HAP-1 (cell line): ENCODE results near the gene FKBP11.

Source experiments
- DNase-seq, 2 experiments: peaks; one replicate each; pipeline ENCODE4 v3.0.0-alpha.2; 2016 to 2020; ENCODE audit warnings: low spot score in 2 of 2
- H3K27me3 ChIP-seq: fragments of 250-450 bp; sonication (Bioruptor Pico); 2 replicates; pipeline ENCODE4 v1.5.1; 2020; ENCODE audit warnings: low read depth, mild to moderate bottlenecking, moderate library complexity
- H3K36me3 ChIP-seq: fragments of 250-450 bp; sonication (Bioruptor Pico); replicated peaks from 2 replicates; pipeline ENCODE4 v1.5.1; 2020; ENCODE audit warnings: mild to moderate bottlenecking
- H3K4me1 ChIP-seq: fragments of 250-450 bp; sonication (Bioruptor Pico); 2 replicates; pipeline ENCODE4 v1.5.1; 2020; ENCODE audit warnings: mild to moderate bottlenecking
- H3K4me3 ChIP-seq: fragments of 250-450 bp; sonication (Bioruptor Pico); 2 replicates; pipeline ENCODE4 v1.5.1; 2020; ENCODE audit warnings: mild to moderate bottlenecking, moderate library complexity
- H3K9me3 ChIP-seq: fragments of 250-450 bp; sonication (Bioruptor Pico); 2 replicates; pipeline ENCODE4 v1.5.1; 2020; ENCODE audit warnings: mild to moderate bottlenecking, moderate library complexity
- in situ Hi-C: fragments of 300-500 bp; cut with MboI; formaldehyde crosslinking; loops from 3 replicates; pipeline ENCODE4 v1.14.3; 2020; ENCODE audit warnings: low sequenced_read_pairs, inconsistent platforms, mixed read lengths

The FKBP11 gene

DNA sequence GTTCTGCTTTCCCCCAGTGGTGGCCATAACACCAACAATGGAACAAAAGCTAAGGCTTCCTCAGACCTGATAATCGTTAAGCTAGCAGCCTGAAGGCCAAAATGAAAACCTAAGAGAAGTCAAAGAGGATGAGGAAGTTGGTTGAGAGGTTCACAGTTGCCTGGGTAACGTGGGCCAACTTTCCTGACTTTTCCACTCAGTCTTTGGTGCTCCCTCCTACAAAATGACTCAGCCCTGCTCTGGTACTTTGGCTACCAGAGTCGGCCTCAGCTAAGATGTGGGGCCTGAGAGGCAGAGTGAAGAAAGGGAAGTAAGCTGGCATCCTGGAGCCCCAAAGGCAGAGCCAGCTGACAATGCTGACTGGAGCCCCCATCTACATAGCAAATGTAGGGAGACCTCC, 14.9 kb upstream of the FKBP11 start:
- DNase-seq = no peak
- no peak overlapping the region for H3K4me3 ChIP-seq
- no peaks in the 10 kb centered on the region for H3K27me3 ChIP-seq
- in situ Hi-C loops = no loop called here
- peaks cover 44% of the 10 kb centered on the region for H3K36me3 ChIP-seq
- no peaks in the 10 kb centered on the region for H3K9me3 ChIP-seq
- no peaks in the 10 kb centered on the region for H3K4me1 ChIP-seq

DNA sequence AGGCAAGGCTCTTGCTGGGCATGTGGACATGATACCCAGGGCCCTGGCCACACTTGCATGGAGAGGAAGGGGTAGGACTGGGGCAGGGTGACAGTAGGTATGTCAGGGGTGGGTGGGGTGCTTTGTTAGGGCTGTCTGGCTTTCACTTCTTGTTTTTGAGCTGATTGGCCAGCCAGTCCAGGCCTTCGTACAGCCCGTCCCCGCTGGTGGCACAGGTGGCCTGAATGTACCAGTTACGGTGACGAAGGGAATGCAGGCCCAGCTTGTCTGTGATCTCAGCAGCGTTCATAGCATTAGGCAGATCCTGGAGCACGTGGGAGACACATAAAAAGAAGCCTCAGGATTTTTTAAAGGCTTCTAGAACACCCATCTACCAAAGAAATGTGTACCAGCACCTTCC, 13.5 kb upstream of the FKBP11 start:
- no peak for DNase-seq
- no peaks in the 10 kb centered on the region for H3K27me3 ChIP-seq
- H3K36me3 ChIP-seq = peaks cover 52% of the 10 kb centered on the region

DNA sequence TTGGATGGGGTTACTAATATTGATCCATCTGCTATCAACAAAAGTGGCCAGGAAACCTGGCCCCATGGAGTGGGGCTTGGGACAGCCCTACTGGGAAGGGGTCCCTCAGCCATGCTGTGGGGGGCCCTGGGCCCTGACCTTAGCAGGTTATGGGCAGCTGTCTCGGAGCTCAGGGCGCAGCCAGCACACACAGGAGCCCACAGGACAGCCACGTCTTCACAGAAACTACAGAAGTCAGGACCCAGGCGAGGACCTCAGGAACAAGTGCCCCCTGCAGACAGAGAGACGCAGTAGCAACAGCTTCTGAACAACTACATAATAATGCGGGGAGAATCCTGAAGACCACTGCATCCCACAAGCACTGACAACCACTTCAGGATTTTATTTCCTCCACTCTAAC, 11.9 kb upstream of the FKBP11 start:
- peak in 1 of 2 experiments; percentile 20 for DNase-seq
- H3K36me3 ChIP-seq = peaks cover 65% of the 10 kb centered on the region
- in situ Hi-C loops = no loop called here
- H3K4me3 ChIP-seq = no peak overlapping the region
- no peaks in the 10 kb centered on the region for H3K4me1 ChIP-seq
- H3K9me3 ChIP-seq = no peaks in the 10 kb centered on the region
- no peaks in the 10 kb centered on the region for H3K27me3 ChIP-seq

More for the DNA sequence above, 13.5 kb upstream of the FKBP11 start:
- Histone ChIP-seq H3K9me3 (no peaks in the 10 kb centered on the region), H3K4me3 (no peak overlapping the region), H3K4me1 (no peaks in the 10 kb centered on the region)
- in situ Hi-C loops = no loop called here

- Histone ChIP-seq H3K9me3 (no peaks in the 10 kb centered on the region), H3K27me3 (no peaks in the 10 kb centered on the region), H3K4me3 (no peak overlapping the region), H3K36me3 (peaks cover 63% of the 10 kb centered on the region), H3K4me1 (no peaks in the 10 kb centered on the region)
- in situ Hi-C loops = no loop called here
- peak; percentile 59 to 89 for DNase-seq
These were observed 11.2 kb upstream of the FKBP11 start for GRCh38 chr12:48936379-48936979.

GRCh38 chr12:48934312-48934706, 9.0 kb upstream of the FKBP11 start:
- H3K4me3 ChIP-seq = no peak overlapping the region
- H3K36me3 ChIP-seq = peaks cover 56% of the 10 kb centered on the region
- in situ Hi-C loops = no loop called here
- no peaks in the 10 kb centered on the region for H3K4me1 ChIP-seq
- no peaks in the 10 kb centered on the region for H3K27me3 ChIP-seq
- no peaks in the 10 kb centered on the region for H3K9me3 ChIP-seq
- DNase-seq = no peak

DNA sequence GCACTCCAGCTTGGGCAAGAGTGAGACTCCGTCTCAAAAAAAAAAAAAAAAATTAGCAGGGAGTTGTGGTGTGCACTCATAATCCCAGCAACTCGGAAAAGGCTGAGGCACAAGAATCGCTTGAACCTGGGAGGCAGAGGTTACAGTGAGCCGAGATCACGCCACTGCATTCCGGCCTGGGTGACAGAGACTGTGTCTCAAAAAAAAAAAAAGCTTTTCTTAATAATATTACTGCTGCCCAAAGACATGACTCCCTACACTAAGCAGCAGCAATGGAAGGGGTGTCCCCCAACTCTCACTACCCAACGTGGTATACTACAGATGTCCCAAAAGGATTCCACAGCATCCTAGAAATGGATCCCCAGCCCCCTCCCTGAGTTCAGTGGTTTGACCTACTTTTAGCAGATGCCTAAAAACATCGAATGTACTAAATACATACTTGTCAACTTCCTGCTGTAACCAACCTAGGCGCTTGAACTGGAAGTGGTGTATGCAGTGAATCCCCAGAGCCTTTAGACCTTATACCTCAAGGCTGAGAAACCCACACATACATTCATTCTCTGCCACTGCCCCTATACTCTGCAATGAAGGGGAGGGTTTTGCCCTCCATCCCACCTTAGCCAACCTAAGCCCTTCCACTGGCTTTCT, 8.5 kb upstream of the FKBP11 start:
- in situ Hi-C loops = no loop called here
- Histone ChIP-seq H3K4me3 (no peak overlapping the region), H3K36me3 (peaks cover 54% of the 10 kb centered on the region)

GRCh38 chr12:48932878-48933277, 7.6 kb upstream of the FKBP11 start:
- Histone ChIP-seq H3K4me3 (no peak overlapping the region), H3K9me3 (no peaks in the 10 kb centered on the region), H3K4me1 (no peaks in the 10 kb centered on the region), H3K36me3 (peaks cover 54% of the 10 kb centered on the region), H3K27me3 (no peaks in the 10 kb centered on the region)
- in situ Hi-C loops = no loop called here
- no peak for DNase-seq

More for the DNA sequence above, 8.5 kb upstream of the FKBP11 start:
- no peak for DNase-seq
- Histone ChIP-seq H3K4me1 (no peaks in the 10 kb centered on the region), H3K9me3 (no peaks in the 10 kb centered on the region), H3K27me3 (no peaks in the 10 kb centered on the region)

GRCh38 chr12:48930475-48930874, 5.2 kb upstream of the FKBP11 start:
- Histone ChIP-seq H3K27me3 (no peaks in the 10 kb centered on the region), H3K9me3 (no peaks in the 10 kb centered on the region), H3K4me1 (peaks cover 5% of the 10 kb centered on the region), H3K4me3 (no peak overlapping the region), H3K36me3 (peaks cover 50% of the 10 kb centered on the region)
- in situ Hi-C loops = no loop called here
- DNase-seq = no peak

- Histone ChIP-seq H3K4me3 (no peak overlapping the region), H3K27me3 (no peaks in the 10 kb centered on the region), H3K4me1 (peaks cover 6% of the 10 kb centered on the region), H3K9me3 (no peaks in the 10 kb centered on the region), H3K36me3 (peaks cover 44% of the 10 kb centered on the region)
- in situ Hi-C loops = no loop called here
- DNase-seq = no peak
These were observed 4.3 kb upstream of the FKBP11 start for GRCh38 chr12:48929551-48929950.

DNA sequence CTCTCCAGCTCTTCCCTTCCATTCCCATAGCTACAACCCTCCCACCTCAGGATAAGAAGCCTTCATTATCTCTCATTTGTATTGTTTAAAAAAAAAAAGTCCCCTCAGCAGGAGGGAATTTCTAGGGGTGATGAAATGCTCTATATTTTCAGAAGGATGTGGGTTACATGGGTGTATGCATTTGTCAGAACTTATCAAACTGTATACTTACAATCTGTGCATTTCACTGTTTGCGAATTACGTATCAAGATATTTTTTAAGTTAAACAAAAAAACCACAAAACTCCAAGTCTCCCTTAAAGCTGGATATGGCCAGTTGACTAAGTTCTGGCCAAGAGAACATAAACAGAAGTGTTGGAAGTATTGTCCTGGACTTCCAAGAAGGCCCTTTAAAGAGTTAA, 2.0 kb upstream of the FKBP11 start:
- H3K27me3 ChIP-seq = no peaks in the 10 kb centered on the region
- H3K4me1 ChIP-seq = peaks cover 11% of the 10 kb centered on the region
- H3K36me3 ChIP-seq = peaks cover 50% of the 10 kb centered on the region
- no peaks in the 10 kb centered on the region for H3K9me3 ChIP-seq
- in situ Hi-C loops = no loop called here
- H3K4me3 ChIP-seq = no peak overlapping the region
- no peak for DNase-seq

- no peaks in the 10 kb centered on the region for H3K27me3 ChIP-seq
- H3K36me3 ChIP-seq = peaks cover 46% of the 10 kb centered on the region
- DNase-seq = peak; percentile 49 to 80
- peak overlapping the region; percentile 79 for H3K4me3 ChIP-seq
- in situ Hi-C loops = no loop called here
- peaks cover 11% of the 10 kb centered on the region for H3K4me1 ChIP-seq
- H3K9me3 ChIP-seq = no peaks in the 10 kb centered on the region
These were observed 532 bp downstream of the FKBP11 start for GRCh38 chr12:48924617-48925303.

- H3K4me3 ChIP-seq = no peak overlapping the region
- DNase-seq = no peak
- in situ Hi-C loops = no loop called here
- peaks cover 38% of the 10 kb centered on the region for H3K36me3 ChIP-seq
- no peaks in the 10 kb centered on the region for H3K9me3 ChIP-seq
- H3K4me1 ChIP-seq = peaks cover 11% of the 10 kb centered on the region
- no peaks in the 10 kb centered on the region for H3K27me3 ChIP-seq
These were observed 2.2 kb downstream of the FKBP11 start for GRCh38 chr12:48923117-48923516.

GRCh38 chr12:48917857-48918537, 7.3 kb downstream of the FKBP11 start:
- Histone ChIP-seq H3K9me3 (no peaks in the 10 kb centered on the region), H3K4me3 (no peak overlapping the region), H3K27me3 (no peaks in the 10 kb centered on the region), H3K4me1 (no peaks in the 10 kb centered on the region; the same call in 1 of the 2 replicates), H3K36me3 (peaks cover 21% of the 10 kb centered on the region)
- in situ Hi-C loops = no loop called here
- no peak for DNase-seq

GRCh38 chr12:48910196-48910595, 15.1 kb downstream of the FKBP11 start:
- DNase-seq = no peak
- H3K27me3 ChIP-seq = no peaks in the 10 kb centered on the region; the same call in 1 of the 2 replicates
- H3K36me3 ChIP-seq = no peaks in the 10 kb centered on the region
- in situ Hi-C loops = no loop called here
- H3K9me3 ChIP-seq = no peaks in the 10 kb centered on the region
- H3K4me3 ChIP-seq = no peak overlapping the region
- H3K4me1 ChIP-seq = no peaks in the 10 kb centered on the region; the same call in 1 of the 2 replicates
